RWPE1 (cell line): ENCODE data around the gene CASK.

Source experiments
- CTCF ChIA-PET: fragments of 350-600 bp; sonication (Branson Sonifier 250); formaldehyde crosslinking; extraction: SDS; loops from one replicate; lab custom pipeline; 2021; lab: Yijun Ruan, JAX
- POLR2A ChIA-PET: fragments of 400-600 bp; formaldehyde crosslinking; extraction: SDS; loops from one replicate; lab custom pipeline; 2020; ENCODE audit warnings: antibody characterized with exemption; ENCODE audit not compliant: low non-redundant PET; lab: Yijun Ruan, JAX
- DNase-seq: peaks from one replicate; pipeline ENCODE4 v3.0.0; 2012; ENCODE audit warnings: low spot score
- H3K27ac ChIP-seq: fragments of 450-650 bp; 2 replicates; pipeline ENCODE4 v1.5.1; 2017
- TF ChIP-seq, protein P1 (sequence below): fragments of 450-650 bp; conservative IDR thresholded peaks from 2 replicates; pipeline ENCODE4 v1.5.1; 2017; ENCODE audit warnings: low read depth, mild to moderate bottlenecking

CASK gene

DNA sequence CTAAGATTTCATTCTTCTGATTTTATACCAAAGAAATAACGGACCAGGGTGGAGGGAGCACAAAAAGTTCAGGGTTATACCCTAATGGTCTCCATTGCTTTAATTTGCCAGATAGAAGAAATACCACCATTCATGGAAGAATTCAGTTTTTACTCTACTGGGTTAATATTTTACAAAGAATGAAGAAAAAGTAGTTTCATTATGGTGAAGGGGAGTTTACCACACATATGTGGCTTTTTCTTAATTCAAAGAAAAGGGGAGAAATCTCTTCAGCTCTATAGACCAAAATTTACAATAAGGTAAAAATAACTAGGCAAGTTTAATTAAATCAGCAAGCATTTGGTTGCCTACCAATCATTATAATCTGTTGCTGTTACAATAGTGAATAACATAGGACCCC lies 37.6 kb downstream of the CASK start:
- TF ChIP-seq, protein P1, sequence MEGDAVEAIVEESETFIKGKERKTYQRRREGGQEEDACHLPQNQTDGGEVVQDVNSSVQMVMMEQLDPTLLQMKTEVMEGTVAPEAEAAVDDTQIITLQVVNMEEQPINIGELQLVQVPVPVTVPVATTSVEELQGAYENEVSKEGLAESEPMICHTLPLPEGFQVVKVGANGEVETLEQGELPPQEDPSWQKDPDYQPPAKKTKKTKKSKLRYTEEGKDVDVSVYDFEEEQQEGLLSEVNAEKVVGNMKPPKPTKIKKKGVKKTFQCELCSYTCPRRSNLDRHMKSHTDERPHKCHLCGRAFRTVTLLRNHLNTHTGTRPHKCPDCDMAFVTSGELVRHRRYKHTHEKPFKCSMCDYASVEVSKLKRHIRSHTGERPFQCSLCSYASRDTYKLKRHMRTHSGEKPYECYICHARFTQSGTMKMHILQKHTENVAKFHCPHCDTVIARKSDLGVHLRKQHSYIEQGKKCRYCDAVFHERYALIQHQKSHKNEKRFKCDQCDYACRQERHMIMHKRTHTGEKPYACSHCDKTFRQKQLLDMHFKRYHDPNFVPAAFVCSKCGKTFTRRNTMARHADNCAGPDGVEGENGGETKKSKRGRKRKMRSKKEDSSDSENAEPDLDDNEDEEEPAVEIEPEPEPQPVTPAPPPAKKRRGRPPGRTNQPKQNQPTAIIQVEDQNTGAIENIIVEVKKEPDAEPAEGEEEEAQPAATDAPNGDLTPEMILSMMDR = no peak
- DNase-seq = no peak
- ChIA-PET CTCF (no interaction called here), POLR2A (no interaction called here)
- H3K27ac ChIP-seq = no peak overlapping the region

DNA sequence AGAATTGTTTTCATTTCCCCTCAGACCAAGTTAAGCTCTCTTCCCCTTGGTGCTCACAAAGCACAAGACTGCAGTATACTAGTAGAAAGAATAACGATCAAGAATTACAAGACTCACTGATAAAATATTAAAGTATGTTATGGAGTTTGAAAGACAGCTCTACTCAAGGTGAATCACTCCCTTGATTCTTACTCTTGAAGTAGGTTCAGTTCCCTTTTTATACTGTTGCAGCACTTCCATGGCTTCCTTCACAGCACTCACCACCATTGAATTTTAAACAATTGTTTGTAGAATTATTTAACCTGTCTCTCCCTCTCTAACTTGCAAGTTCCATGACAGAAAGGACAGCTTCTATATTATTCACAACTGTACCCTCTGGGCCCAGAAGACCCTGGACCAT lies 42.2 kb downstream of the CASK start:
- ChIA-PET POLR2A (no interaction called here), CTCF (no interaction called here)
- TF ChIP-seq, protein P1 = no peak
- H3K27ac ChIP-seq = no peak overlapping the region
- no peak for DNase-seq

DNA sequence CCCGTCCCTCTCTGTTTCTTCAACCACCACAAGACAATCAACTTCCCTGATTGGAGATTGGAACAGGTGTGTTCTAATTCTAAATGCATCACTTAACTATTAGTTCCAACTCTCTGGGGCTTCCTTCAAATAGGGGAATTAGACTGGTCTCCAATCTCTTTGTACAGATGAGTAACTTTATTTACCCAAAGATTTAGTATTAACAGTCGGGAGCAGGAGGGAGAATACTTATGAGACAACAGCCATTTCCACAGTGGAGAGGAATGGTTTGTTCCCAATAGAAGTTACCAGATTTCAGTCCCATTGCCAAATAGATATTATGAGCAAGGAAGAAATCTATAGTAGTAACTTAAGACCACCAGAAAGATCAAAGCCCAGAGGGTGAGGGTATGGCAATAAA lies 46.2 kb downstream of the CASK start:
- H3K27ac ChIP-seq = no peak overlapping the region
- ChIA-PET POLR2A (no interaction called here), CTCF (no interaction called here)
- TF ChIP-seq, protein P1 = no peak
- no peak for DNase-seq

DNA sequence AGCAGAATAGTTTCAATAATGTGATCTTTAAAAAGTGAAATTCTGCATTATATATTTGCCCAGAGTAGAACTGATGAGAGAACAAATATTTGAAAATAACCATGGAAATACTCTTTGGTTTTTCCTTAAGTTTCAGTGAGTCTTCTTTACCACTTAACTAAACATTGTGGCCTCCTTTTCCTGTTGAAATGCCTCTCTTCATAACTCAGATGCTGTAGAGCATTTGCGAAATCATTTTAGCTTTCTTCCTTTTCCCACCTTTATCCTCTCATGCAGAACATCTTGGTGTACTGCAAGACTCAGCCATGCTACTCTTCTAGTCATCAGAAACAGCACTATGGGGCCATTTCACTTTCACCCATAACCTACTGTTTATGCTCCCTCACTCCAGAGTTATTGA lies 48.2 kb downstream of the CASK start:
- H3K27ac ChIP-seq = no peak overlapping the region
- POLR2A ChIA-PET = no interaction called here
- TF ChIP-seq, protein P1 = no peak
- no peak for DNase-seq
- CTCF ChIA-PET = no interaction called here

DNA sequence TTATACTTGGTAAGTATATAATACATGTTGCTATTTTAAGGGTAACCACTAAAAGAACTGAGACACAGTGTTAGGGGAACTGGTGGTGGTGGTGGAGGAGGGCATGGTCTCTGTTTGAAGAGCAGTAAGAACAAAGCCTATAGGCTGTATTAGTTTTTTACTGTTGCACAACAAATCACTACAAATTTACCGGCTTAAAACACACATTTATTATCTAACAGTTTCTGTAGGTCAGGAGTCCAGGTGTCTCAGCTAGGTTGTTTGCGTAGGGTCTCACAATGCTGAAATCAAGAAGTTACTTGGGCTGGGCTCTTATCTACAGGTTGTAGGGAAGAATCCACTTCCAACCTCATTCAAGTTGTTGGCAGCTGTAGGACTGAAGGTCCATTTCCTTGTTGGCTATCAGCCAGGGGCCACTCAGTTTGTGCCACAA lies 52.6 kb downstream of the CASK start:
- POLR2A ChIA-PET = no interaction called here
- H3K27ac ChIP-seq = no peak overlapping the region
- TF ChIP-seq, protein P1 = no peak
- no peak for DNase-seq
- CTCF ChIA-PET = no interaction called here

DNA sequence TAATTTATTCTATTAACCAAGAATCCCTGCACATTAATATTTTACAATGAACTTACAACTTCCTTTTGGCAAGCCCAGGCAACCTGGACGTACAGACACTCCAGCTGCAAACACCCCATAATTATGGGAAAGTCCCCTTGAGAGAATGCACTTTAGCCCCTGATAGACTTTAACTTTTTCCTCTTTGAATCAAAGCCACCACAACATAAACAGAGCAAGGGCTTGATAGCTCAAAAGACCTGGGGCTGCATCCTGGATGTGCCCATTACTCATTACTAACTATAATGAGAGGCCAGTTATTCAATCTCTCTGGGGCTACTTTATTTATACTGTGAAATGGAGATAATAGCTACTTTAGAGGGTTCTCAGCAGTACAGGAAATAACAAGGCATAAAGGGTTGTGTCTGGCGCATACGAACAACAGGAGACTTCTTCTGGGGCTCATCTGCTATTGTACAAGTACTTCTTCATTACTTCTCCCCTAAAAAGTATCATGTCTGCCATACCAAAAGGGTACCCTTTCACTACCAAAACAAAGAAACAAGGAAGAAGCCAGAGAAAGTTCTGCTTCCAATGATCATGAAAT lies 54.9 kb downstream of the CASK start:
- ChIA-PET POLR2A (no interaction called here), CTCF (no interaction called here)
- H3K27ac ChIP-seq = no peak overlapping the region
- no peak for DNase-seq
- TF ChIP-seq, protein P1 = no peak
